KBM-7 (cell line): Measurements from ENCODE around the gene TMEM63A.
A peak's percentile ranks its signal among the peaks of the same experiment; 100 is the strongest.
"Not testable (repeated sequence)": the region's sequence is repeated elsewhere in the genome, so short reads cannot be mapped to it uniquely, and the experiment has no call there.

Experiments used
- DNase-seq: peaks from one replicate; pipeline ENCODE4 v3.0.0-alpha.2; 2015
- in situ Hi-C: fragments of 300-500 bp; cut with MboI; formaldehyde crosslinking; loops from 2 replicates; pipeline ENCODE4 v1.14.3; 2020; ENCODE audit warnings: low sequenced_read_pairs, low pct_unique_long_range_greater_than_20kb, mixed read lengths

The TMEM63A gene

DNA sequence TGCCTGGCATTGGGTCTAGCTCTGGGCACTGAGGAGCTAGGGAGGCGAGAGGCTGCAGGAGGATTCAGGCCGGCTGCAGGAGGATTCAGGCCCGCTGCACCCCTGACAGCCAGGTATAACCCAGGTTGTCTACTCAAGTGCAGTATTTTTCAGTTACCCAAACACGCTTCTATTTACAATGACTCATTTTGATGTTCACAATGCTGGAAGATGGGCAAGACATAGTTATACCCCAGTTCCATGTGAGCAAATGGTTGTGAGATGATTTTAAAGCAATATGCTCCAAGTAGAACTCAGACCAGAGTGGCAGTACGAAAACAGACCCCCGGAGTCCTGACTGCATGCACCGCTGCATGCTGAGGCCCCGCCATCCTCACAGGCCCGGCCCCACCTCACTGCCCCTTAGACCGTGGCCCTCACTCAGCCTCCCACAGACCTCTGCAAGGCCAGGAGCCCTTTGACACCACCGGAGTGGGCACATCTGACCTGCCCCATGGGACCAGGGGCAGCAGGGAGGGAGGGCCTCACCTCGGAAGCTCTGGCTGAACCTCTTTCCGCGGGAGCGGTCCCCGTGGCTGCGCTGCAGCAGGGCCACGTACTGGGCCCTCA lies 6.2 kb upstream of the TMEM63A start:
- DNase-seq, result no peak
- in situ Hi-C loops, result no loop called here

DNA sequence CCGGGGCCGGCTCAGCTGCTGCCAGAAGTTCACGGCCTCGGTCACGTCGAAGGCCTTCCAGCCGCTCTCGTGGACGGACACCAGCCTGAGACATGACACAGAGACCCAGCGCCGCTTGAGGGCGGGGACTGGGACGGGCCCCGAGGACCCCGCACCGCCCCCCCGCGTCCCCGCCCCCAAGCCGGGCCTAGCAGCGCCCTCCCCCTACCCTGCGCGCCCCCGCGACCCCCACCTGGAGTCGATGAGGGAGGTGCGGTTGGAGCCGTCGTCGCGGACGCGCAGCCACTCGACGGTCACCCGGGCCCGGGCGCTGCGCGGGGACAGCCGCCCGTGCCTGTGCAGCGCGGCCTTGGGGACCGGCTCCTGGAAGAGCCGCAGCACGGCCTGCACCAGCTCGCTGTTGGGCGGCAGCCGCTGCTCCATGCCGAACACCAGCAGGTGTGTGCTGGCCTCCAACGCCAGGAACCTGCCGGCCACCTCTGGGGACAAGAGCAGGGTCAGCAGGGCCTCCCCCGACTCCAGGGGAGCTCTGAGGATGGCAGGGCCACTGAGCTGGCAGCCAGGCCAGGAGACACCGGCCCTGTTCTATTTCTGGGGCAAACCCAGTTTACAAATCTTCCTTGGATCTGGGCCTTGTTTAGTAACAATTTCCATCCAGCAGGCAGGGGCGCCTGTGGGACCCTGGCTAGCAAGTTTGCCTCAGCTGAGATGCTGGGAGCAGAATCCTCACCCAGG lies 5.5 kb upstream of the TMEM63A start:
- in situ Hi-C loops, DNase-seq: not testable (repeated sequence)

DNA sequence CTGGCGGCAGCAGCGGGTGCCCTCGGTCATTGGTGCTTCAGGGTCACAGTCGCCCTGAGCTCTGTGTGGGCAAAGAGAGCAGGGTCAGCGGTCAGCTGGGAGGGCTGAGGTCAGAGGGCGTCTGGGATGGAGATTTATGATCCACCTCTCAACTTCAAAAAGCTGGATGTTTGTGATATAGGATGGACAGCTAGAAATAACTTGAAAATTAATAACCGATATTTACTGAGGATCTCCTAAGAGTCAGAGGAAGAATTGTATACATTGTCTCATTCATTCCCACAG lies 4.8 kb upstream of the TMEM63A start:
- no peak for DNase-seq
- in situ Hi-C loops, result no loop called here

DNA sequence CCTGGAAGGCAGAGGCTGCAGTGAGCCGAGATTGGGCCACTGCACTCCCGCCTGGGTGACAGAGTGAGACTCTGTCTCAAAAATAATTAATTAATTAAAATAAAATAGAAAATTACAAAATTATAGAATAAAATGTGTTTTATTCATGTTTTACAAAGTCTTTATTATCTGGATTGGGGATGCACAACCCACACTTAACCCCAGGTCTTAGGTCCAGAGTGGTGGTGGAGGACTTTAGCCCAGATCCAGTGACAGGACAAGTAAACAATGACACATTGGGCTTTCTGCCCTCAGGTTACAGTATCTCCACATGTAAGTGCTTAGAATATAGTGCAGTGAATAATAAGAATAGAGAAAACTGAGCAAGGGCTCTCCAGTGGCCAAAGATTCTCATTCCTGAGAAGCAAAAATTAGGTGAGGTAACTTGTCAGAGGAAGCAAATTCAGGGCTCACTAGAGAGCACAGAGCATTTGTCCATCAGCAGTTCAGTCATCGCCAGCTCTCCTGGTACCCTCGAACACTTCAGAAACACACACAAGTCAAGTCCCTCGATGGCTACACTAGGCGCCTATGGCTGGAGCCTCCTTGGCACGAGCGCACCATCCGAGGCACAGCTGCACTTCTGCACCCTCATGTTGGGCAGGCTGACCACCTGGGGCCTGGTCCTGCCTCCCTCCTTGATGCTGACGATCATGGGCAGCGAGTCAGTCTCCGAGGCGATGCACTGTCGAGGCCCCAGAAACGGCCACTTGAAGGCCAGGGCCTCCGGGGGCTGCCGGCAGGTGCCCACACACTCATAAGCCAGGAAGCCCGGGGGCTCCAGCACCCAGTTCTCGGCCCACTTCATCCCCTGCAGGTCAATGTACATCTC lies 4.2 kb upstream of the TMEM63A start:
- DNase-seq, result no peak
- in situ Hi-C loops, result no loop called here

DNA sequence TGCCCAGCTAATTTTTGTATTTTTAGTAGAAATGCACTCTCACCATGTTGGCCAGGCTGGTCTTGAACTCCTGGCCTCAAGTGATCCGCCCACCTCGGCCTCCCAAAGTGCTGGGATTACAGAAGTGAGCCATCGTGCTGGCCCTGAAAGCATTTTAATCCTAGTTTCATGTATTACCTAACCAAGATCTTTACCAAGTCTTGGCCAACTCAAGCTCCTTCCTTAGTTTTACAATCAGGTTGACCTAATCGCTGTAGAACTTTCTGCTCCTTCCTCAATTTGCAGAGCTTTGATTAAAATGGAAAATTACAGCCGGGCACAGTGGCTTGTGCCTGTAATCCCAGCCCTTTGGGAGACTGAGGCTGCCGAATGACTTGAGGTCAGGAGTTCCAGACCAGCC lies 3.2 kb upstream of the TMEM63A start:
- no peak for DNase-seq
- in situ Hi-C loops, result no loop called here

DNA sequence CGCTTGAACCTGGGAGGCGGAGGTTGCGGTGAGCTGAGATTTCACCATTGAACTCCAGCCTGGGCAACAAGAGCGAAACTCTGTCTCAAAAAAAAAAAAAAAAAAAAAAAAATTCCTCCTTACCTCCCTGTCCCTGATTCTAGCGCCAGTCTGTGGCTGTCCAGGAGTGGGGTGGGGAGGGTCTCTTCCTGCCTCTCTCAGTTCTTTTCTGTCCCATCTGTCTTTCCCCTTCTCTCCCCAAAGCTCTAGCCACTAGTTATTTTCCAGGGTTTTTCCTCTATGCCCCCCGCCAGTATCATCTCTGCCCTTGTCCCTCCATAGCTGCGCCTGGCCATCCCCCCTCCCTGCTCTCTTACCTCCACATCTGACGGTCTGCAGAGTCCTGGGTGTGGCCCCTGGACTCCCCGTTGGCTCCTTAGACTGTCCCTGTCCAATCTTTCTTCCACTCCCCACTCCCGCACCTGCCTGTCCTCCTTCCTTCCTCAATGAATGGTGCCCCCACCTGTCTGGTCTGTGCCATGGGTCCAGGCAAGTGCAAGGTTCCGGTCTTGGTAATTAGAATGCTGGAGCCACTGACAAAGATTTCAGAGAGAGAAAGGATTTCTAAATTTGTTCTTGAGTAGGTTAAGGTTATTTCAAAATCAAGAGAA lies 1.6 kb upstream of the TMEM63A start:
- no peak for DNase-seq
- in situ Hi-C loops, result no loop called here

DNA sequence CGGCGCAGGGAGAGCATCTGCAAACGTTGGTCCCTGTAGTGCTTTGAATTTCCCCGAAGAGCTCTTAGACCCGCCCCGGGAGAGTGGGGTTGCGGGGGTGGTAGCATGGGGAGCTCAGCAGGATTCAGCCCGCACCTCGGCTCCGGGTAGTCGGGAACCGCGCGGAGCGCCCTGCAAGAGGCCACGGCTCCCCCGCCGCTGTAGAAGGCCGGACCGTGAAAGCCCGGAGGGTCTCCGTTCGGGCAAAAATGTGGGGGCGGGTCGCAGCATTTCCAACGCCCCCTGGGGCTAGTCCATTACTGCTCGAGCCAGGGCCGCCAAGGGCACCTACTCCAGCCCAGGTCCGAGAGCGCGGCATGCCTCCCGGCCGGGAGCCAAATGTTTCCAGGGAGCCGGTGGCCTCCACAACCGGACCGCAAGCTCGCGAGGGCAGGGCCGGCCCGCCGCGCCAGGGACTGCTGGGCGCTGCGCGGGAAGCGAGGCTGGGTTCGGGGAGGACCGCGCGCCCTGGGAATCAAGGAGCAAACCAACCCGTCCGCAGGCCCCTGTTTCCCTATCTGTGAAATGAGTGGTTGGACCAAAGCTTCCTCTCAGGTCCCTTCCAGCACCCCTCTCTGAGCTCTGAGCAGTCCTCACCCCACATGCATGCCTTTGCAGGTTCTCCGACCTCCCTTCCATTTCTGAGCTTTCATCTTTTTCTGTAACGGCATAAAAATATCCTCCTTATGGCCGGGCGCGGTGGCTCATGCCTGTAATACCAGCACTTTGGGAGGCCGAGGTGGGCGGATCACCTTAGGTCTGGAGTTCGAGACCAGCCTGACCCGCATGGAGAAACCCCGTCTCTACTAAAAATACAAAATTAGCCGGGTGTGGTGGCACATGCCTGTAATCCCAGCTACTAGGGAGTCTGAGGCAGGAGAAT lies 775 bp upstream of the TMEM63A start:
- in situ Hi-C loops, result no loop called here
- peak; percentile 43 for DNase-seq

DNA sequence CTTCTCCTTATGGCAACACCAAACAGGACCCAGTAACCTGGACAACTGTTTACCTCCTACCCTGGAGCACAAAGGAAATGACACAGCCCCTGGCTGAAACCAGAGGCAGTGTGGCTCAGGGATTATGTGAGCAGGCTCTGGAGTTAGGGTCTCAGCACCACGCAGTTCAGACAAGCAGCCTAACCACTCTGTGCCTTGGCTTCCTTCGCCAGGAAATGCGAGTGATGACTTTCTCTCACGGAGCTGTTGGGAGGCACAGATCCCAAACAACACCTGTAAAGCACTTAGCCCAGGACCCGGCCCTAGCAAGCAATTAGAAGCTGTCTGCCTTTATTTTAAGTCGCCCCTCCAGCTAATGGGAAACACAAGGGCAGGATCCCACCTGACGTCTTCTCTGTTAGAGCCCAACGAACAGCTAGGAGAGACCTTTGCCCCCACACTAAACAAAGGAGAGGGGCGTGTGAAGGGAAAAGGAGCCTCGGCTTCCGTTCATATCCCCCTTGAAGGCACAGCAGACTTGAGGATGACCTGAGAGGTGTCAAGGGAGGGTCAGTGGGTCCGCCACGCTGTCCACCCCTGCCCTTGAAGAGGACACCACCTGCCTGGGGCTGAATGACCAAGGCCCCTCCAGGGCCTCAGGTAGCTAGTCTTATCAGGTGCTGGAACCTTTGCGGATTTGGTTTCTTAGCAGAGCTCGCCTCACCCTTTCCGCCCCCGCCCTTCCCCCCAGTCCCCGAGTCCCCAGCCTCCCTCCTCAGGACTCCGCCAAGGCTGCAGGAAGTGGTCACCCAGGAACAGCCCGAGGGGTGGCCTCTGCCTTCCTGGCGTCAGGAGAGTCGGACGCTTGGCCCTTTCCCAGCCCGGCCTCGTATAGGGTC lies 860 bp downstream of the TMEM63A start:
- in situ Hi-C loops, result no loop called here
- peak; percentile 47 for DNase-seq

DNA sequence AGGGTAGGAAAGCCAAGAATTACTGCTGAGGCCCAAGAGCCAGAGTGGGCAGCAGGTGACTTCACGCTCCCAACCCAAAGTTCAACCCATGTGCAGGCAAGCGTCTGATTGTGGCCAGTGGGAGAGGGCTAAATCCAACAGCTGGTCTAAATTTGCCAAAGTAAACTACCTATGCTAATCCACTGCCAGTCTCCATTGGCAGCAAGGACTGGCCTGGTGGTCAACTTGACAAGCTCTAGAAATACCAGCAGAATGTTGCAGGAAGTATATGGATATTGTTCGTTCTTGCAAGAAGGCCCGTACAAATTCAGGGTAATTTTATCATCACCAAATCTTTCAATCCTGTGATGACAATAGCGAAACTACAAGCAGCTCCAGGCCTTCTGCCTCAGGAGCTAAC lies 1.5 kb downstream of the TMEM63A start:
- DNase-seq, result no peak
- in situ Hi-C loops, result no loop called here

DNA sequence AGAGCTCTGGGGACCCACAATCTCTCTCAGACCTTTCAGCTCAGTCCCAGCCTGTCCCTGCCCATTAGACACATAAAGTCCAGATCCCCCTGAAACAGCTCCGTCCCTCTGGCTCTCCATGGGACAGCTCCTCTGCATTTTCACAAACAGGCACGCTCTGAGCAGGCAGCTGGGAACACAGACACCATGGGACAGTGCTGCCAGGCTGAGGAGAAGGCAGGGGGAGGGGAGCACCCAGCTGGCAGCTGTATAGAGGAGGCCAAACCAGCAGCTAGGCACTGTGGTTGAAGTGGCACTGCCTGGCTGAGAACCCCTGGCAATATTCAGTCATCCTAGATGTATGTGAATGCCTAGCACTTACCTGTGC lies 2.0 kb downstream of the TMEM63A start:
- no peak for DNase-seq
- in situ Hi-C loops, result no loop called here

DNA sequence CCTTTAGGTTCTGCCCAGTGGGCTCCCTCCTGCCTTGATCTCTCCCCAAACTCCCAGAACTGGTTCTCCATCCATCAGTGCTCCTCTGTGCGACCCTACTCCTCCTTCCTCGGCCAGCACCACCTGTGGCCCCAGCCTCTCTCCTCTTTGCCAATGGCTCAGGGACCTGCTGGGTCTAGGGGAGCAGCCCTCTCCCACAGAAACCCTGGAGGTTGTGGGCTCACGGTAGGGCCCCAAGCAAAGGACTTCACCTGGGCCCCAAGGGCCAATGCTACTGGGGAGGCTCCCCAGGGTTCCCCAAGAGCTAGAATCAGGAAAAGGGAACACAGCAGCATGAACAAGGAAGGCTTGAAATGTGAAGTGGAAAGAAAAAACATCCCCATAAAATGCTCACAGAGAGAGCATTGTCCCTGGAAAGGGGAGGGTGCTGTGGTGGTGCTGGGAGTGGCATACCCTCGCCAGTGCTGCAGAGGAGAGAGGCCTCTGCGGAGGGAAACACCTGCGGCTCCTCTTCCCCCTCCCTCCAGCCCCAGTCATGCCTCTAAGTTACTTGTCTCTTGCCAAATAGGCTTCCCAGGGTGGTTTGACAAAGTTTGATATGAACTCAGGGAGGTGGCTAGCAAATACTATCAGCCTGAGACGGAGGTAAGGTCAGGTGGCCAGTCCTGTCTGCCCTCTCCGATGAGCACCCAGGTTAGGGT lies 2.5 kb downstream of the TMEM63A start:
- DNase-seq, result no peak

DNA sequence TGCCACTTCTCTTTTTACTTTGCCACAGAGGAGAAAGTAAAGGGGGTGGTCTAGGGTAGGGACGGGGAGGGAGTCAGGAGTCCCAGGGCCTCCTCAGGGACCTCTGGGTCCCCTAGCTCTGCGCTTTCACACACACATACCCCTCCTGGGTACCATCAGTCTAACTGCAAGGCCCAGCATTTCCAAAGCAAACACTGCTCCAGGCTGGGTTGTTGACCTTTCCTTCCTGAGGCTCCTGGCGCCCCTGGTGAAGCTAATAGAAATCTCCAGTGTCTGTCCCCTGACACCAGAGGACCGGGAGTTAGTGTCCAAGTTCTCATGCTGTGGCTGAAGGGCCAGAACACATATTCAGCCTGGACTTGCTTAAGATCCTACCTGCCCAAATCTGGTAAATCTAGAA lies 3.9 kb downstream of the TMEM63A start:
- in situ Hi-C loops, result no loop called here
- no peak for DNase-seq

More for the DNA sequence above, 2.5 kb downstream of the TMEM63A start:
- in situ Hi-C loops, result no loop called here

DNA sequence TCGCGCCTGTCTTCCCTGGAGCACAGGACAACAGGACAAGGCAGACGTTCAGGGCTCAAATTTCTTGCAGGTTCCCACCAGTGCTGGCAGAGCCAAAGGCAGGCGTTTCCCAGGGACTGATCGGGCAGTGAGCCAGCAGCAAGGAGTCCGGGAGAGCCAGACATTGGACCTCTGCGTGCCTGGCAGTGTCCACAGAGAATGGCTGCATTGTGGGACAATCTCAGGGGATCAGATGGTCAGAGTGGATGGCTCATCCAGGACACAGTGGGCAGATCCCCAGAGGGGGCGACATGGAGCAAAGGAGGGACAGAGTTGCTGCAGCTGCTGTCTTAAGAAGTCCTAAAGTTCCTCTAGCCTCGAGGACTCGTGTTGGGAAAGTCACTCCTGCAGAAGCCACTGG lies 4.6 kb downstream of the TMEM63A start:
- in situ Hi-C loops, result no loop called here
- DNase-seq, result peak; percentile 45

DNA sequence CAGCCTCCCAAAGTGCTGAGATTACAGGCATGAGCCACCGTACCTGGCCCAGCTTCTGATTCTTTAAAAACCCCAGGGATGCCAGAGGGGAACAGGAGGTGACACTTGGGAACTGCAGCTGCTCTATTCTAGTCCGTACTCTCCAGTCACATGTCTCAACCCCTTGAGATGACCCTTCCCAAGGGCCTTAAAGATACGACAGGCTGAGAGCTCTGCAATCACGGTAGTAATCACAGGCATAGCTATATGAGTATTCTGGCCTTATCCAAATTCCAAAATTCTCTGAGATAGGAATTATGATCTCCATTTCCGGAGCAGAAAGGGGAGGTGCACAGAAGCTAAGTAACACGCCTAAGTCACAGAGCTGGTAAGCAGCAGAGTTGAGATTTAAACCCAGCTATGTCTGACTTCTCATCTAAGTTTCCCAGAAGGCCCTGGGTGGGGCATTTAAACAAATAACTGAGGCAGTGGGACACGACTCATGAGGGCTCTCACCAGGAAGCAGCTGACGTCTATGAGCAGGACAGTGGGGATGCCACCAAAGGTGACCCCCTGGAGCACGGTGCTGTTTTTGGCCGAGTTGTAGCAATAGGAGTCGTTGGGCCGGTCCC lies 5.2 kb downstream of the TMEM63A start:
- no peak for DNase-seq
- in situ Hi-C loops, result no loop called here

DNA sequence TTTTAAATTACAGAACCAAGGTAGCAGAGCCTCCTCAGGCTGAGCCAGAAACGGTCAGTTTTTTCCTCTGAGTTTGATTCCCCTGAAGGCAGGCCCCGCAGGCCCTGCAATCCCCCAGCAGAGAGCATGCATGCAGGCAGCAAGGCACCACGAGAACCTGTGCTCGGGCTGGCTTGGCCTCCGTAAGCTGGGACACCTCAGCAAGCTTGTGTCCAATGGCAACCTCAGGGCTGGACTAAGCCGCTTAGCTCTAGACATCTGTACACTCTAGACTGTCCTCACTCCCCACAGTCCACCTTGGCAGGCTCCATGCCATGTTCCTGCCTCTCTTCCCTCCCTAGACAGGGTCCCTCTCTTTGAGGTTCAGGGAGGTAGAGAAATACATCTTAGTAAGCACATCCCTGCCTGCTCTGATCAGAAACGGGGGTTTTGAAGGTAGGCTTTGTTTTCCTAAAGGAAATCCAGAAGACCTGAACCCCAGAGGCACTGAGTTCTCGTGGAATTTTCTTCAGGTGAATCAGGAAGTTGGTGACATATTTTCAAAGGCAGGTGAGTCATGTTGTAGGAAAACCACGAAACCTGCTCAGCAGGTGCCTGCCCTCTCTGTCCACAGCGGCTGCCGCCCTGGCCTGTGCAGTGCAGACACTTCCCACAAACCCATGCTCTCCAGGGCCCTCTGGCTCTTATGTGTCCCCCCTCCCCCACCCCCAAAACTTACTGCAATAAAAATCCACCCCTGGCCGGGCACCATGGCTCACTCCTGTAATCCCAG lies 7.0 kb downstream of the TMEM63A start:
- DNase-seq, result no peak
- in situ Hi-C loops, result no loop called here

DNA sequence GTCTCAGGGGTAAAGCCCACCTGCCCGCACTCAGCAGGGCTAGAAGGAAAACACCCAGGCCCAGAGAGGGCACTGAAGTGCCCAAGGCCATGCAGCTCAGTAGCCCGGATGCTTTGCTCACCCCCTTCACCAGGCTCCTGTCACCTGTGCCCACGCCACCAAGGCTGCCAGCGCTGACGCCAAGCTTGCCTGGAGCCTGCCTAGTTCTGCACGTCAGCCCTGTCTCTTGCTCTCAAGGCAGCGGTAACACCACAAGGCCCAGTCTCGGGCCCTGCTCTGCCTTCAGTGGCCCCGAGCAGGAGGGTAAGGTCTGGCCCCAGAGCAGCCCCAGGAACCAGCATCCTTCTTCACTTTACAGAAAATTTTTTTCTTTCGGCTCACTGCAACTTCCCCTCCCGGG lies 7.7 kb downstream of the TMEM63A start:
- in situ Hi-C loops, result no loop called here
- DNase-seq, result no peak
